WTC11 (cell line): ENCODE data around the gene CCDC149. TPM values are rescaled to one million over a fixed set of nuclear protein-coding genes. Genes with fewer than 3 reads are reported as not detected.

Experiments
- ATAC-seq: fragments of 200-7000 bp; cut with Tn5 transposase; 2 replicates; pipeline ENCODE4 v1.10.0; 2021; ENCODE audit warnings: mild to moderate bottlenecking, moderate library complexity
- CTCF ChIA-PET: fragments of 300-600 bp; sonication (Branson Sonifier 250); formaldehyde crosslinking; loops from one replicate; lab custom pipeline; 2021; ENCODE audit warnings: antibody characterized with exemption; lab: Charles Lee
- POLR2A ChIA-PET: fragments of 350-600 bp; sonication (Branson Sonifier 250); formaldehyde crosslinking; loops from one replicate; lab custom pipeline; 2021; ENCODE audit warnings: antibody characterized with exemption; lab: Charles Lee
- DNase-seq: peaks from one replicate; pipeline ENCODE4 v3.0.0; 2021; ENCODE audit warnings: low spot score
- H3K27ac Mint-ChIP-seq: 2 replicates; pipeline ENCODE4 v1.8.0; 2021; ENCODE audit warnings: mixed read lengths
- H3K27me3 Mint-ChIP-seq: 2 replicates; pipeline ENCODE4 v1.8.0; 2021; ENCODE audit warnings: low read depth, mild to moderate bottlenecking, moderate library complexity, mixed read lengths
- H3K36me3 Mint-ChIP-seq: 2 replicates; pipeline ENCODE4 v1.8.0; 2021; ENCODE audit warnings: mixed read lengths
- H3K4me1 Mint-ChIP-seq: 2 replicates; pipeline ENCODE4 v1.8.0; 2022; ENCODE audit warnings: mixed read lengths
- H3K4me3 Mint-ChIP-seq: 2 replicates; pipeline ENCODE4 v1.8.0; 2021; ENCODE audit warnings: mild to moderate bottlenecking, moderate library complexity, mixed read lengths
- H3K9me3 Mint-ChIP-seq: 2 replicates; pipeline ENCODE4 v1.8.0; 2021; ENCODE audit warnings: mixed read lengths
- ATF1 ChIP-seq: sonication (generic); formaldehyde crosslinking; IDR thresholded peaks from 2 replicates; pipeline ENCODE4 v1.8.1; 2023; ENCODE audit warnings: mild to moderate bottlenecking, moderate library complexity, missing genetic modification reagents
- IRF2 ChIP-seq: sonication (generic); formaldehyde crosslinking; IDR thresholded peaks from 2 replicates; pipeline ENCODE4 v1.8.0; 2022; ENCODE audit warnings: low read depth, missing genetic modification reagents, borderline replicate concordance
- JAZF1 ChIP-seq: fragments of 250-450 bp; sonication (Bioruptor Pico); IDR thresholded peaks from 2 replicates; pipeline ENCODE4 v1.9.0; 2021; ENCODE audit warnings: moderate library complexity, mild to moderate bottlenecking, inconsistent platforms
- TEAD1 ChIP-seq: sonication (generic); formaldehyde crosslinking; IDR thresholded peaks from 2 replicates; pipeline ENCODE4 v1.8.0; 2022; ENCODE audit warnings: mild to moderate bottlenecking, missing genetic modification reagents
- ZBTB21 ChIP-seq: sonication (generic); formaldehyde crosslinking; IDR thresholded peaks from 2 replicates; pipeline ENCODE4 v1.8.1; 2023; ENCODE audit warnings: mild to moderate bottlenecking, missing genetic modification reagents, borderline replicate concordance
- ZNF219 ChIP-seq: sonication (generic); formaldehyde crosslinking; IDR thresholded peaks from 2 replicates; pipeline ENCODE4 v1.8.0; 2023; ENCODE audit warnings: missing genetic modification reagents, mild to moderate bottlenecking, borderline replicate concordance
- total RNA-seq: library from RNA; stranded (reverse); gene quantifications from 3 replicates; pipeline ENCODE4 v1.2.3, GENCODE V29; 2021
- TF ChIP-seq, protein P1 (sequence below): fragments of 250-450 bp; sonication (Bioruptor Pico); IDR thresholded peaks from 2 replicates; pipeline ENCODE4 v1.9.0; 2021; ENCODE audit warnings: mild to moderate bottlenecking
- TF ChIP-seq, protein P2 (sequence below): sonication (generic); formaldehyde crosslinking; IDR thresholded peaks from 2 replicates; pipeline ENCODE4 v1.8.1; 2022; ENCODE audit warnings: low read depth, missing genetic modification reagents, borderline replicate concordance
- TF ChIP-seq, protein P3 (sequence below): sonication (generic); formaldehyde crosslinking; IDR thresholded peaks from 2 replicates; pipeline ENCODE4 v1.8.1; 2023; ENCODE audit warnings: mild to moderate bottlenecking, missing genetic modification reagents, moderate library complexity
- TF ChIP-seq, protein P4 (sequence below): sonication (generic); formaldehyde crosslinking; IDR thresholded peaks from 2 replicates; pipeline ENCODE4 v1.8.0; 2022; ENCODE audit warnings: mild to moderate bottlenecking, missing genetic modification reagents
- TF ChIP-seq, protein P5 (sequence below): sonication (generic); formaldehyde crosslinking; IDR thresholded peaks from 2 replicates; pipeline ENCODE4 v1.8.1; 2023; ENCODE audit warnings: mild to moderate bottlenecking, moderate library complexity, missing genetic modification reagents
- TF ChIP-seq, protein P6 (sequence below): sonication (generic); formaldehyde crosslinking; IDR thresholded peaks from 2 replicates; pipeline ENCODE4 v1.8.0; 2023; ENCODE audit warnings: missing genetic modification reagents, mild to moderate bottlenecking, borderline replicate concordance

CCDC149 gene
- total RNA-seq, 1 experiment from 2014 or later = 3.9 TPM

DNA sequence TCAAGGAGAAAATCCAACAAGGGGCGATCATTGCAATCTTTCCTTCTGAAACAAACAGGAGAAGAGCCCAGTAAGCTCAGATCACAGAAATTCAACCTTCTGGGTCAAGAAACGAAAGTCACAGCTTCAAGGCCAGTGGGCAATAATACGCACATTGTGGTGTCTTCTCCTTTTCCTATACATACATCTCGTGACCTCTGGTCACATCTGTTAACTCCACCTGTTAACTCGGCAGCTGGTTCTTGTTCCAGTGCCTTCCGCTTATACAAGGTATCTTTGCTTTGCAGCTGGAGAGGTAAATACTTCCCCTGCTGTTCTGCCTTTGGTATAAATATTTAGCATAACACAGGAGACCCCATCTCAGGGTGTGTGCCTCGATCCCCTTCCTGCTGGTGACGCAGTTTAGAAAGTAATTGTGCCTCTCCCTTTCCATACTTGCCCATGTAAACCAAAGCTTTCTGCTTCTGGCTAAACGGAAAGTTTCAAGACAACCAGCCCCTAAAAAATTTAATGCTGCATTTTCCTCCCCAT, 45.0 kb downstream of the CCDC149 start:
- POLR2A ChIA-PET = no interaction called here
- peaks cover 37% of the 10 kb centered on the region for H3K4me1 Mint-ChIP-seq

DNA sequence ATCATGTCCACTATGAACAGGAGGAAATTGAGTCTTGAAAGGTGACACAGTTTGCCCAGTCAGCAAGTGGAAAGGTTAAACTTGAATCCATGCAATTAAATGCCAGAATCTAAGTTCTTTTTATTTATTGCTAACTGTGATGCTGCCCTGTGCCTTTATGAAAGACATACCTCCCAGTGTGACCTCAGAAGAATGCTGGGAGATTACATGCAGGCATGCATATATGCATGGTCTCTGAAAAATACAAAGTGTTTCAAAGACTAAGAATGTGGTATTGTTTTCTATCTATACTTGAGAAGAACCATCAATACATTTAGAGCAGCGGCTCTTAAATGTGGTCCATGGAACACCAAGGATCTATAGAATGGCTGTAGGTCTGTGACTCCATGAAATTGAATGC, 45.6 kb downstream of the CCDC149 start:
- peaks cover 32% of the 10 kb centered on the region for H3K9me3 Mint-ChIP-seq
- H3K4me1 Mint-ChIP-seq = peaks cover 37% of the 10 kb centered on the region
- H3K36me3 Mint-ChIP-seq = peaks cover 29% of the 10 kb centered on the region
- ChIA-PET CTCF (interaction anchor here (0.9 to 2.0 kb wide), 3 partner anchors 9 to 58 kb away, joined by 3 to 7 read pairs (median 6); no protein-coding TSS in a partner anchor), POLR2A (no interaction called here)
- no peak for TF ChIP-seq ZBTB21 (CRISPR knock-in tag)
- TF ChIP-seq IRF2 (CRISPR knock-in tag) = no peak
- no peak for ATAC-seq
- DNase-seq = no peak
- H3K27ac Mint-ChIP-seq = no peak overlapping the region; the same call in 1 of the 2 replicates
- H3K4me3 Mint-ChIP-seq = no peak overlapping the region
- H3K27me3 Mint-ChIP-seq = peaks cover 14% of the 10 kb centered on the region; the same call in 1 of the 2 replicates

More for the DNA sequence above, 45.0 kb downstream of the CCDC149 start:
- Mint-ChIP-seq H3K4me3 (no peak overlapping the region), H3K27ac (peak overlapping the region; percentile 53; the same call in 1 of the 2 replicates), H3K36me3 (peaks cover 29% of the 10 kb centered on the region), H3K9me3 (peaks cover 32% of the 10 kb centered on the region), H3K27me3 (peaks cover 14% of the 10 kb centered on the region; the same call in 1 of the 2 replicates)
- DNase-seq = no peak
- TF ChIP-seq, protein P1, sequence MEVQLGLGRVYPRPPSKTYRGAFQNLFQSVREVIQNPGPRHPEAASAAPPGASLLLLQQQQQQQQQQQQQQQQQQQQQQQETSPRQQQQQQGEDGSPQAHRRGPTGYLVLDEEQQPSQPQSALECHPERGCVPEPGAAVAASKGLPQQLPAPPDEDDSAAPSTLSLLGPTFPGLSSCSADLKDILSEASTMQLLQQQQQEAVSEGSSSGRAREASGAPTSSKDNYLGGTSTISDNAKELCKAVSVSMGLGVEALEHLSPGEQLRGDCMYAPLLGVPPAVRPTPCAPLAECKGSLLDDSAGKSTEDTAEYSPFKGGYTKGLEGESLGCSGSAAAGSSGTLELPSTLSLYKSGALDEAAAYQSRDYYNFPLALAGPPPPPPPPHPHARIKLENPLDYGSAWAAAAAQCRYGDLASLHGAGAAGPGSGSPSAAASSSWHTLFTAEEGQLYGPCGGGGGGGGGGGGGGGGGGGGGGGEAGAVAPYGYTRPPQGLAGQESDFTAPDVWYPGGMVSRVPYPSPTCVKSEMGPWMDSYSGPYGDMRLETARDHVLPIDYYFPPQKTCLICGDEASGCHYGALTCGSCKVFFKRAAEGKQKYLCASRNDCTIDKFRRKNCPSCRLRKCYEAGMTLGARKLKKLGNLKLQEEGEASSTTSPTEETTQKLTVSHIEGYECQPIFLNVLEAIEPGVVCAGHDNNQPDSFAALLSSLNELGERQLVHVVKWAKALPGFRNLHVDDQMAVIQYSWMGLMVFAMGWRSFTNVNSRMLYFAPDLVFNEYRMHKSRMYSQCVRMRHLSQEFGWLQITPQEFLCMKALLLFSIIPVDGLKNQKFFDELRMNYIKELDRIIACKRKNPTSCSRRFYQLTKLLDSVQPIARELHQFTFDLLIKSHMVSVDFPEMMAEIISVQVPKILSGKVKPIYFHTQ (CRISPR knock-in tag) = no peak
- TF ChIP-seq, protein P2, sequence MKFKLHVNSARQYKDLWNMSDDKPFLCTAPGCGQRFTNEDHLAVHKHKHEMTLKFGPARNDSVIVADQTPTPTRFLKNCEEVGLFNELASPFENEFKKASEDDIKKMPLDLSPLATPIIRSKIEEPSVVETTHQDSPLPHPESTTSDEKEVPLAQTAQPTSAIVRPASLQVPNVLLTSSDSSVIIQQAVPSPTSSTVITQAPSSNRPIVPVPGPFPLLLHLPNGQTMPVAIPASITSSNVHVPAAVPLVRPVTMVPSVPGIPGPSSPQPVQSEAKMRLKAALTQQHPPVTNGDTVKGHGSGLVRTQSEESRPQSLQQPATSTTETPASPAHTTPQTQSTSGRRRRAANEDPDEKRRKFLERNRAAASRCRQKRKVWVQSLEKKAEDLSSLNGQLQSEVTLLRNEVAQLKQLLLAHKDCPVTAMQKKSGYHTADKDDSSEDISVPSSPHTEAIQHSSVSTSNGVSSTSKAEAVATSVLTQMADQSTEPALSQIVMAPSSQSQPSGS = no peak
- TF ChIP-seq, protein P3, sequence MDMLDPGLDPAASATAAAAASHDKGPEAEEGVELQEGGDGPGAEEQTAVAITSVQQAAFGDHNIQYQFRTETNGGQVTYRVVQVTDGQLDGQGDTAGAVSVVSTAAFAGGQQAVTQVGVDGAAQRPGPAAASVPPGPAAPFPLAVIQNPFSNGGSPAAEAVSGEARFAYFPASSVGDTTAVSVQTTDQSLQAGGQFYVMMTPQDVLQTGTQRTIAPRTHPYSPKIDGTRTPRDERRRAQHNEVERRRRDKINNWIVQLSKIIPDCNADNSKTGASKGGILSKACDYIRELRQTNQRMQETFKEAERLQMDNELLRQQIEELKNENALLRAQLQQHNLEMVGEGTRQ = peak; percentile 67
- TF ChIP-seq TEAD1 (CRISPR knock-in tag) = peak; percentile 30; the same call in 1 of the 2 replicates
- TF ChIP-seq, protein P4, sequence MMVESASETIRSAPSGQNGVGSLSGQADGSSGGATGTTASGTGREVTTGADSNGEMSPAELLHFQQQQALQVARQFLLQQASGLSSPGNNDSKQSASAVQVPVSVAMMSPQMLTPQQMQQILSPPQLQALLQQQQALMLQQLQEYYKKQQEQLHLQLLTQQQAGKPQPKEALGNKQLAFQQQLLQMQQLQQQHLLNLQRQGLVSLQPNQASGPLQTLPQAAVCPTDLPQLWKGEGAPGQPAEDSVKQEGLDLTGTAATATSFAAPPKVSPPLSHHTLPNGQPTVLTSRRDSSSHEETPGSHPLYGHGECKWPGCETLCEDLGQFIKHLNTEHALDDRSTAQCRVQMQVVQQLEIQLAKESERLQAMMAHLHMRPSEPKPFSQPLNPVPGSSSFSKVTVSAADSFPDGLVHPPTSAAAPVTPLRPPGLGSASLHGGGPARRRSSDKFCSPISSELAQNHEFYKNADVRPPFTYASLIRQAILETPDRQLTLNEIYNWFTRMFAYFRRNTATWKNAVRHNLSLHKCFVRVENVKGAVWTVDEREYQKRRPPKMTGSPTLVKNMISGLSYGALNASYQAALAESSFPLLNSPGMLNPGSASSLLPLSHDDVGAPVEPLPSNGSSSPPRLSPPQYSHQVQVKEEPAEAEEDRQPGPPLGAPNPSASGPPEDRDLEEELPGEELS (CRISPR knock-in tag) = no peak
- CTCF ChIA-PET = interaction anchor here (0.6 to 2.1 kb wide), 5 partner anchors 10 to 178 kb away, joined by 3 to 7 read pairs (median 3); no protein-coding TSS in a partner anchor
- ATAC-seq = peak; percentile 94

DNA sequence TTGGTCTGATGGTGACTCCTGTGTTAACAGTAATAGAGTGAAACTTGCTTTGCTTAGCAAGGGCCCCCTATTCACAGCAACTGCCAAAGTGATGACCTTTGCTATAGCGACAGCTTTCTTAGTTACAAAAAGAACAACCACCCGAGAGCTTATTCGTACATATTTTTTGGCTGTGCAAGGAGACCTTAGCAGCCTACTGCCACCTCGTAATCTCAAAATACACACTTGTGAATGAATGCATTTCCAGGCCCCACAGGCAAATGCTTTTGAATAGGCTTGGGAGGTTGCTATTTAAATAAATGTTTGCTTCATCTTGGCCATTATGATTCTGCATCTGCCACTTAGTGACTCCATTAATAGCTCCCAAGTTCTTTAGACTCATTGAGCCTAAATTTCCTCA, 47.4 kb downstream of the CCDC149 start:
- no peak overlapping the region for H3K27ac Mint-ChIP-seq
- H3K9me3 Mint-ChIP-seq = peaks cover 43% of the 10 kb centered on the region
- ChIA-PET CTCF (no interaction called here), POLR2A (no interaction called here)
- ATAC-seq = no peak
- peaks cover 14% of the 10 kb centered on the region; the same call in 1 of the 2 replicates for H3K27me3 Mint-ChIP-seq
- no peak for DNase-seq
- H3K36me3 Mint-ChIP-seq = peaks cover 38% of the 10 kb centered on the region
- H3K4me3 Mint-ChIP-seq = no peak overlapping the region
- peaks cover 37% of the 10 kb centered on the region for H3K4me1 Mint-ChIP-seq
- TF ChIP-seq, protein P5, sequence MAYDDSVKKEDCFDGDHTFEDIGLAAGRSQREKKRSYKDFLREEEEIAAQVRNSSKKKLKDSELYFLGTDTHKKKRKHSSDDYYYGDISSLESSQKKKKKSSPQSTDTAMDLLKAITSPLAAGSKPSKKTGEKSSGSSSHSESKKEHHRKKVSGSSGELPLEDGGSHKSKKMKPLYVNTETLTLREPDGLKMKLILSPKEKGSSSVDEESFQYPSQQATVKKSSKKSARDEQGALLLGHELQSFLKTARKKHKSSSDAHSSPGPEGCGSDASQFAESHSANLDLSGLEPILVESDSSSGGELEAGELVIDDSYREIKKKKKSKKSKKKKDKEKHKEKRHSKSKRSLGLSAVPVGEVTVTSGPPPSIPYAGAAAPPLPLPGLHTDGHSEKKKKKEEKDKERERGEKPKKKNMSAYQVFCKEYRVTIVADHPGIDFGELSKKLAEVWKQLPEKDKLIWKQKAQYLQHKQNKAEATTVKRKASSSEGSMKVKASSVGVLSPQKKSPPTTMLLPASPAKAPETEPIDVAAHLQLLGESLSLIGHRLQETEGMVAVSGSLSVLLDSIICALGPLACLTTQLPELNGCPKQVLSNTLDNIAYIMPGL (CRISPR knock-in tag) = no peak
- no peak for TF ChIP-seq JAZF1
- no peak for TF ChIP-seq IRF2 (CRISPR knock-in tag)
- TF ChIP-seq, protein P6, sequence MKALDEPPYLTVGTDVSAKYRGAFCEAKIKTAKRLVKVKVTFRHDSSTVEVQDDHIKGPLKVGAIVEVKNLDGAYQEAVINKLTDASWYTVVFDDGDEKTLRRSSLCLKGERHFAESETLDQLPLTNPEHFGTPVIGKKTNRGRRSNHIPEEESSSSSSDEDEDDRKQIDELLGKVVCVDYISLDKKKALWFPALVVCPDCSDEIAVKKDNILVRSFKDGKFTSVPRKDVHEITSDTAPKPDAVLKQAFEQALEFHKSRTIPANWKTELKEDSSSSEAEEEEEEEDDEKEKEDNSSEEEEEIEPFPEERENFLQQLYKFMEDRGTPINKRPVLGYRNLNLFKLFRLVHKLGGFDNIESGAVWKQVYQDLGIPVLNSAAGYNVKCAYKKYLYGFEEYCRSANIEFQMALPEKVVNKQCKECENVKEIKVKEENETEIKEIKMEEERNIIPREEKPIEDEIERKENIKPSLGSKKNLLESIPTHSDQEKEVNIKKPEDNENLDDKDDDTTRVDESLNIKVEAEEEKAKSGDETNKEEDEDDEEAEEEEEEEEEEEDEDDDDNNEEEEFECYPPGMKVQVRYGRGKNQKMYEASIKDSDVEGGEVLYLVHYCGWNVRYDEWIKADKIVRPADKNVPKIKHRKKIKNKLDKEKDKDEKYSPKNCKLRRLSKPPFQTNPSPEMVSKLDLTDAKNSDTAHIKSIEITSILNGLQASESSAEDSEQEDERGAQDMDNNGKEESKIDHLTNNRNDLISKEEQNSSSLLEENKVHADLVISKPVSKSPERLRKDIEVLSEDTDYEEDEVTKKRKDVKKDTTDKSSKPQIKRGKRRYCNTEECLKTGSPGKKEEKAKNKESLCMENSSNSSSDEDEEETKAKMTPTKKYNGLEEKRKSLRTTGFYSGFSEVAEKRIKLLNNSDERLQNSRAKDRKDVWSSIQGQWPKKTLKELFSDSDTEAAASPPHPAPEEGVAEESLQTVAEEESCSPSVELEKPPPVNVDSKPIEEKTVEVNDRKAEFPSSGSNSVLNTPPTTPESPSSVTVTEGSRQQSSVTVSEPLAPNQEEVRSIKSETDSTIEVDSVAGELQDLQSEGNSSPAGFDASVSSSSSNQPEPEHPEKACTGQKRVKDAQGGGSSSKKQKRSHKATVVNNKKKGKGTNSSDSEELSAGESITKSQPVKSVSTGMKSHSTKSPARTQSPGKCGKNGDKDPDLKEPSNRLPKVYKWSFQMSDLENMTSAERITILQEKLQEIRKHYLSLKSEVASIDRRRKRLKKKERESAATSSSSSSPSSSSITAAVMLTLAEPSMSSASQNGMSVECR (CRISPR knock-in tag) = no peak
- TF ChIP-seq, protein P2 = no peak
- TF ChIP-seq, protein P3 = no peak
- no peak for TF ChIP-seq ZNF219
- no peak for TF ChIP-seq ATF1 (CRISPR knock-in tag)
